GM12873 (cell line): ENCODE data around the gene IL1RAPL1.

Source experiments
- TF ChIP-seq, protein P1 (sequence below): IDR thresholded peaks from 2 replicates; pipeline ENCODE4 v1.5.1; 2012; ENCODE audit warnings: low read depth, mild to moderate bottlenecking, moderate library complexity, low read length, control low read depth; ENCODE audit not compliant: insufficient read depth; ENCODE audit errors: missing control alignments

IL1RAPL1 gene

GRCh38 chrX:28665778-28666177 lies 78.5 kb downstream of the IL1RAPL1 start:
- TF ChIP-seq, protein P1, sequence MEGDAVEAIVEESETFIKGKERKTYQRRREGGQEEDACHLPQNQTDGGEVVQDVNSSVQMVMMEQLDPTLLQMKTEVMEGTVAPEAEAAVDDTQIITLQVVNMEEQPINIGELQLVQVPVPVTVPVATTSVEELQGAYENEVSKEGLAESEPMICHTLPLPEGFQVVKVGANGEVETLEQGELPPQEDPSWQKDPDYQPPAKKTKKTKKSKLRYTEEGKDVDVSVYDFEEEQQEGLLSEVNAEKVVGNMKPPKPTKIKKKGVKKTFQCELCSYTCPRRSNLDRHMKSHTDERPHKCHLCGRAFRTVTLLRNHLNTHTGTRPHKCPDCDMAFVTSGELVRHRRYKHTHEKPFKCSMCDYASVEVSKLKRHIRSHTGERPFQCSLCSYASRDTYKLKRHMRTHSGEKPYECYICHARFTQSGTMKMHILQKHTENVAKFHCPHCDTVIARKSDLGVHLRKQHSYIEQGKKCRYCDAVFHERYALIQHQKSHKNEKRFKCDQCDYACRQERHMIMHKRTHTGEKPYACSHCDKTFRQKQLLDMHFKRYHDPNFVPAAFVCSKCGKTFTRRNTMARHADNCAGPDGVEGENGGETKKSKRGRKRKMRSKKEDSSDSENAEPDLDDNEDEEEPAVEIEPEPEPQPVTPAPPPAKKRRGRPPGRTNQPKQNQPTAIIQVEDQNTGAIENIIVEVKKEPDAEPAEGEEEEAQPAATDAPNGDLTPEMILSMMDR: no peak

- TF ChIP-seq, protein P1: no peak
Observed at GRCh38 chrX:28668303-28668702, 81.1 kb downstream of the IL1RAPL1 start.

DNA sequence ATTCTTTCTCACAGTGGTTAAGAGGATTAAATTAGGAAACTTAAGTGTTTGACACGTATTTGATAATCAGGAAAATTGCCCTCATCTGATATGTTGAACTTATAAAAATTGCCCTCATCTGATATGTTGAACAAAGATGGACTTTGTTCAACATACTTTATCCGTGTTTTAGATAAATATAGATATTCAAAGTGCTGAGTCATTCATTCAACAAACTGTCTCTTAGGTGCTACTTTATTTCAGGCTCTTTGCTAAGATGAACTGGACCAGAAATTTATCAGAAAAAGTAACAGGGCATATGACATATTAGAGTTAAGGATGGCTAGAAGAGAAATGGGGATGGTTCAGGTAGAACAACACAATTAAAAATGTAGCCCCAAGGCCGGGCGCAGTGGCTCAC lies 81.7 kb downstream of the IL1RAPL1 start:
- TF ChIP-seq, protein P1: no peak

GRCh38 chrX:28670074-28670473 lies 82.8 kb downstream of the IL1RAPL1 start:
- TF ChIP-seq, protein P1: no peak

GRCh38 chrX:28675173-28675572 lies 87.9 kb downstream of the IL1RAPL1 start:
- TF ChIP-seq, protein P1: no peak

- TF ChIP-seq, protein P1: no peak
Observed at GRCh38 chrX:28693101-28693500, 105.9 kb downstream of the IL1RAPL1 start.

GRCh38 chrX:28697732-28698131 lies 110.5 kb downstream of the IL1RAPL1 start:
- TF ChIP-seq, protein P1: no peak

DNA sequence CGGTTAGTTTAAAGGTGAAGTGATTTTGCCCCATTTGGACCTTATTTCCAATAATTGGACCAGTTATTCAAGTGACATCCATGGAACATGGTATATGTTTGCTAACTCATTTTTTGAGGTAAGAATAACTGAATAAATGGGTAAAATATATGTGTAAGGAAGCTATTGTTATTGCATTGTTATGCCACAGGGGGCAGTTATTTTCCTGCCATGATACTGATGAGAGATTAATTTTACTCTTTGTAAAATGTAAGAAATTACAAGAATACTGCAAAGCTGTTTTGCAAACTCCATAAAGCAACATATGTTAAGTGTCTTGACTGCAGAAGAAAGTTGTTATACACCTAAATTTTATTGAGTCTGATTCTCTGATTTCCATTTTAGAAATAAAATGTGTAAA lies 114.0 kb downstream of the IL1RAPL1 start:
- TF ChIP-seq, protein P1: peak; percentile 11
